ENCODE results near the gene REM1. TPM values are rescaled to one million over a fixed set of nuclear protein-coding genes. Genes with fewer than 3 reads are reported as not detected.
"Not testable (repeated sequence)": the region's sequence is repeated elsewhere in the genome, so short reads cannot be mapped to it uniquely, and the experiment has no call there.

Gene REM1
- total RNA-seq, 1 donor from 2014 or later = not detected

DNA sequence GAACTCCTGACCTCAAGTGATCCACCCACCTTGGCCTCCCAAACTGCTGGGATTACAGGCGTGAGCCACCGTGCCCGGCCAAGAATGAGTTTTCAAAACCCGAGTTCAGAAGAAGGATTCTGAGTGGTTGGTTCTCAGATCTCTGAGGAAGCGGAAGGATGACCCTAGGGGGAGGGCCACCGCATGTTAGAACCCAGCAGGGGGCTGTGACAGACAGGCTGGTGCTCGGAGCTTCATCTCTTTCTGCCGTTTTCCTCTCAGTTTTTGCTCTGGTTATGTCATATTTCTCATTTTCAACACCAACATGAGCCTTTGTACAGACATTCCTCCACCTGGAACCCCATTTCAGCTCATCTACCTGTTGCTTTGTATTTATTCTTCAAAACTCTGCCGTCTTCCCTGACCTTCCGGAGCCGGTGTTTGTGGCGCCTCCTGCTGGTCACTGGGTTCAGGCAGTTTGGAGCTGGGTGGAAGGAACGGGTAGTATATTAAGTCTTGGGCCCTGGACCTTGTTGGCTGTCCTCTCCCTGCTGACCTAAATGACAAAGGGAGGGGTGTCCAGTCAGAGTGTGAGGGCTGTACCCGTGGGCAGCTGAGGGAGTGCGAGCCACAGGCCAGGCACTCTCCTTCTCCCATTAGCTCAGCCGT lies 35.0 kb upstream of the REM1 start, which contains the start of gene DEFB123:
TSS of gene DEFB123 (plus strand) at position 621 of the 648 bp plus-strand sequence. CDS start 67 bp downstream, outside the sequence.
- no peak for DNase-seq (ENCODE audit: low spot score, unreplicated experiment)
- Mint-ChIP-seq H3K36me3 (ENCODE audit: insufficient read depth) (peaks cover 2% of the 10 kb centered on the region), H3K9me3 (ENCODE audit: low read depth) (peaks cover 70% of the 10 kb centered on the region), H3K4me3 (ENCODE audit: low read depth) (no peak within 1 kb of the TSS), H3K27ac (no peak within 1 kb of the TSS), H3K27me3 (no peaks in the 10 kb centered on the region), H3K4me1 (ENCODE audit: low read depth) (no peaks in the 10 kb centered on the region)
- no peak for TF ChIP-seq CTCF (IDR thresholded peaks at IDR 0.05; ENCODE audit: unreplicated experiment)

GRCh38 chr20:31446084-31446819 lies 28.8 kb upstream of the REM1 start:
- peaks cover 75% of the 10 kb centered on the region for H3K9me3 Mint-ChIP-seq (ENCODE audit: low read depth)
- no peak for DNase-seq (ENCODE audit: low spot score, unreplicated experiment)
- H3K27me3 Mint-ChIP-seq = no peaks in the 10 kb centered on the region
- no peak overlapping the region for H3K27ac Mint-ChIP-seq
- H3K4me3 Mint-ChIP-seq (ENCODE audit: low read depth) = no peak overlapping the region
- H3K4me1 Mint-ChIP-seq (ENCODE audit: low read depth) = no peaks in the 10 kb centered on the region
- H3K36me3 Mint-ChIP-seq (ENCODE audit: insufficient read depth) = peaks cover 6% of the 10 kb centered on the region
- no peak for TF ChIP-seq CTCF (IDR thresholded peaks at IDR 0.05; ENCODE audit: unreplicated experiment)

GRCh38 chr20:31449511-31450414 lies 25.3 kb upstream of the REM1 start:
- H3K9me3 Mint-ChIP-seq (ENCODE audit: low read depth) = peaks cover 69% of the 10 kb centered on the region
- no peaks in the 10 kb centered on the region for H3K4me1 Mint-ChIP-seq (ENCODE audit: low read depth)
- TF ChIP-seq CTCF (IDR thresholded peaks at IDR 0.05; ENCODE audit: unreplicated experiment) = no peak
- no peaks in the 10 kb centered on the region for H3K27me3 Mint-ChIP-seq
- DNase-seq (ENCODE audit: low spot score, unreplicated experiment) = no peak
- peaks cover 6% of the 10 kb centered on the region for H3K36me3 Mint-ChIP-seq (ENCODE audit: insufficient read depth)
- no peak overlapping the region for H3K27ac Mint-ChIP-seq
- no peak overlapping the region for H3K4me3 Mint-ChIP-seq (ENCODE audit: low read depth)

DNA sequence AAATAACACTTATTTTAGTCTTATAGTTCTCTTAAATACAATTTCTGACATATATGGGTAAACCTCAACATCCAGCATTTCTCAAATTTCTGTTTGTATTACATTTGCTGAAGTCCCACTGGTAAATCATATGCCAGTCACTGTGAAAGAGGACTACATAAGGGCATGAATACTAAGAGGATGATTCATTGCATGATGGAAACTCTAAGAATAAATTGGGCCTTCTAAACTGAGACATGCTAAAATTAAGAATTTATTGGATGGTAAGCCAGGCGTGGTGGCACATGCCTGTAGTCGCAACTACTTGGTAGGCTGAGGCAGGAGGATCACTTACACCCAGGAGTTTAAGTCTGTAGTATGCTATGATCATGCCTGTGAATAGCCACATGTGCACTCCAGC lies 22.5 kb upstream of the REM1 start:
- Mint-ChIP-seq H3K4me1 (ENCODE audit: low read depth) (no peaks in the 10 kb centered on the region), H3K4me3 (ENCODE audit: low read depth) (no peak overlapping the region), H3K36me3 (ENCODE audit: insufficient read depth) (peaks cover 8% of the 10 kb centered on the region), H3K9me3 (ENCODE audit: low read depth) (peaks cover 57% of the 10 kb centered on the region), H3K27me3 (no peaks in the 10 kb centered on the region), H3K27ac (no peak overlapping the region)
- no peak for TF ChIP-seq CTCF (IDR thresholded peaks at IDR 0.05; ENCODE audit: unreplicated experiment)
- no peak for DNase-seq (ENCODE audit: low spot score, unreplicated experiment)

GRCh38 chr20:31454361-31454760 lies 20.7 kb upstream of the REM1 start:
- TF ChIP-seq CTCF (IDR thresholded peaks at IDR 0.05; ENCODE audit: unreplicated experiment) = no peak
- no peaks in the 10 kb centered on the region for H3K27me3 Mint-ChIP-seq
- H3K4me1 Mint-ChIP-seq (ENCODE audit: low read depth) = no peaks in the 10 kb centered on the region
- no peak overlapping the region for H3K4me3 Mint-ChIP-seq (ENCODE audit: low read depth)
- no peak overlapping the region for H3K27ac Mint-ChIP-seq
- peaks cover 3% of the 10 kb centered on the region for H3K36me3 Mint-ChIP-seq (ENCODE audit: insufficient read depth)
- DNase-seq (ENCODE audit: low spot score, unreplicated experiment) = no peak
- H3K9me3 Mint-ChIP-seq (ENCODE audit: low read depth) = peaks cover 48% of the 10 kb centered on the region

DNA sequence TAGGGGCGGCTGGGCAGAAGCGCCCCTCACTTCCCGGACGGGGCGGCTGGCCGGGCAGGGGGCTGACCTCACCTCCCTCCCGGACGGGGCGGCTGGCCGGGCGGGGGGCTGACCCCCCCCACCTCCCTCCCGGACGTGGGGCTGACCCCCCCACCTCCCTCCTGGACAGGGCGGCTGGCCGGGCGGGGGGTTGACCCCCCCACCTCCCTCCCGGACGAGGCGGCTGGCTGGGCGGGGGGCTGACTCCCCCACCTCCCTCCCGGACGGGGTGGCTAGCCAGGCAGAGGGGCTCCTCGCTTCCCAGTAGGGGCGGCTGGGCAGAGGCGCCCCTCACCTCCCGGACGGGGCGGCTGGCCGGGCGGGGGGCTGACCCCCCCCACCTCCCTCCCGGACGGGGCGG lies 4.1 kb upstream of the REM1 start:
- H3K36me3 Mint-ChIP-seq (ENCODE audit: insufficient read depth); DNase-seq (ENCODE audit: low spot score, unreplicated experiment); H3K27ac Mint-ChIP-seq; H3K4me1 Mint-ChIP-seq (ENCODE audit: low read depth); H3K4me3 Mint-ChIP-seq (ENCODE audit: low read depth); H3K27me3 Mint-ChIP-seq: not testable (repeated sequence)
- peaks cover 35% of the 10 kb centered on the region for H3K9me3 Mint-ChIP-seq (ENCODE audit: low read depth)

Data from progenitor cell of endocrine pancreas (in vitro differentiated cells).